WTC11 (cell line): ENCODE results near the gene KEAP1.

ENCODE experiments used
- ATF1 ChIP-seq: sonication (generic); formaldehyde crosslinking; IDR thresholded peaks from 2 replicates; pipeline ENCODE4 v1.8.1; 2023; ENCODE audit warnings: mild to moderate bottlenecking, moderate library complexity, missing genetic modification reagents
- CREM ChIP-seq: sonication (generic); formaldehyde crosslinking; IDR thresholded peaks from 2 replicates; pipeline ENCODE4 v1.8.1; 2022; ENCODE audit warnings: mild to moderate bottlenecking, missing genetic modification reagents, moderate library complexity
- MXD4 ChIP-seq: fragments of 250-450 bp; sonication (Bioruptor Pico); IDR thresholded peaks from 2 replicates; pipeline ENCODE4 v1.8.0; 2021; ENCODE audit warnings: mild to moderate bottlenecking, moderate library complexity, borderline replicate concordance
- TEAD4 ChIP-seq: sonication (generic); formaldehyde crosslinking; IDR thresholded peaks from 2 replicates; pipeline ENCODE4 v1.8.0; 2022; ENCODE audit warnings: mild to moderate bottlenecking, missing genetic modification reagents
- TF ChIP-seq, protein P1 (sequence below): fragments of 200-600 bp; IDR thresholded peaks from 2 replicates; pipeline ENCODE4 v1.8.0; 2022; ENCODE audit warnings: antibody characterized with exemption
- TF ChIP-seq, protein P2 (sequence below): sonication (generic); formaldehyde crosslinking; IDR thresholded peaks from 2 replicates; pipeline ENCODE4 v1.8.0; 2022; ENCODE audit warnings: mild to moderate bottlenecking, missing genetic modification reagents

DNA sequence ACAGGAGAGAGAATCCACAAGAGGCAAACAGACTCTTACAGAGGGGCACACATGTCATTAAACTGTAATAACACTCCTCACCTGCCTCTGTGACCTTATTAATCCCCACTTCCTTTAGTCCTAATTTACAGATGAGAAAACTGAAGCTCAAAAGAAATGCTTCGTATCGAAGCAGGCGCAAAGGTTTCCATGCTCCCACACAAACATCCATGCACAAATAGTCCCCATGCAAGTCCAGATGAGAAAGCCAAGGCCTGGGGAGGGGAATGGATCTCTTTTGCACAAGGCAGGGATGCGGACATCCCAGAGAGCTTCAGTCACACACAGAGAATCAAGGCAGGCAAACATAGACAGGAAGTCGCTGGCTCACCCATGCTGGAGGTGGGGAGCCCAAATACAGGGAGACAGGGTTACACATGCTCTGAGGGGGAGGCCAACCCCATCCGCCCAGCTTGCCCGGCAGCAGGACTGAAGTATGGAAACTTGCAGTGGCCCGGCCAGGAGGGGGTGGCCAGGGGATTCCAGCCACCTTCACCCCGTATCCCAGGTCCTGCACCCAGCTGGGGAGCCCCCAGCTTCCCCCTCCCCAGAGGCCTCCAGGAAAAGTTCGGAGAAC is 13.6 kb upstream of the KEAP1 start:
- no peak for TF ChIP-seq MXD4
- no peak for TF ChIP-seq TEAD4 (CRISPR knock-in tag)
- TF ChIP-seq, protein P1, sequence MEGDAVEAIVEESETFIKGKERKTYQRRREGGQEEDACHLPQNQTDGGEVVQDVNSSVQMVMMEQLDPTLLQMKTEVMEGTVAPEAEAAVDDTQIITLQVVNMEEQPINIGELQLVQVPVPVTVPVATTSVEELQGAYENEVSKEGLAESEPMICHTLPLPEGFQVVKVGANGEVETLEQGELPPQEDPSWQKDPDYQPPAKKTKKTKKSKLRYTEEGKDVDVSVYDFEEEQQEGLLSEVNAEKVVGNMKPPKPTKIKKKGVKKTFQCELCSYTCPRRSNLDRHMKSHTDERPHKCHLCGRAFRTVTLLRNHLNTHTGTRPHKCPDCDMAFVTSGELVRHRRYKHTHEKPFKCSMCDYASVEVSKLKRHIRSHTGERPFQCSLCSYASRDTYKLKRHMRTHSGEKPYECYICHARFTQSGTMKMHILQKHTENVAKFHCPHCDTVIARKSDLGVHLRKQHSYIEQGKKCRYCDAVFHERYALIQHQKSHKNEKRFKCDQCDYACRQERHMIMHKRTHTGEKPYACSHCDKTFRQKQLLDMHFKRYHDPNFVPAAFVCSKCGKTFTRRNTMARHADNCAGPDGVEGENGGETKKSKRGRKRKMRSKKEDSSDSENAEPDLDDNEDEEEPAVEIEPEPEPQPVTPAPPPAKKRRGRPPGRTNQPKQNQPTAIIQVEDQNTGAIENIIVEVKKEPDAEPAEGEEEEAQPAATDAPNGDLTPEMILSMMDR: no peak
- TF ChIP-seq, protein P2, sequence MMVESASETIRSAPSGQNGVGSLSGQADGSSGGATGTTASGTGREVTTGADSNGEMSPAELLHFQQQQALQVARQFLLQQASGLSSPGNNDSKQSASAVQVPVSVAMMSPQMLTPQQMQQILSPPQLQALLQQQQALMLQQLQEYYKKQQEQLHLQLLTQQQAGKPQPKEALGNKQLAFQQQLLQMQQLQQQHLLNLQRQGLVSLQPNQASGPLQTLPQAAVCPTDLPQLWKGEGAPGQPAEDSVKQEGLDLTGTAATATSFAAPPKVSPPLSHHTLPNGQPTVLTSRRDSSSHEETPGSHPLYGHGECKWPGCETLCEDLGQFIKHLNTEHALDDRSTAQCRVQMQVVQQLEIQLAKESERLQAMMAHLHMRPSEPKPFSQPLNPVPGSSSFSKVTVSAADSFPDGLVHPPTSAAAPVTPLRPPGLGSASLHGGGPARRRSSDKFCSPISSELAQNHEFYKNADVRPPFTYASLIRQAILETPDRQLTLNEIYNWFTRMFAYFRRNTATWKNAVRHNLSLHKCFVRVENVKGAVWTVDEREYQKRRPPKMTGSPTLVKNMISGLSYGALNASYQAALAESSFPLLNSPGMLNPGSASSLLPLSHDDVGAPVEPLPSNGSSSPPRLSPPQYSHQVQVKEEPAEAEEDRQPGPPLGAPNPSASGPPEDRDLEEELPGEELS (CRISPR knock-in tag): no peak
- TF ChIP-seq CREM (CRISPR knock-in tag): no peak
- TF ChIP-seq ATF1 (CRISPR knock-in tag): no peak
